ENCODE measurements around the gene ZFR2.

DNA sequence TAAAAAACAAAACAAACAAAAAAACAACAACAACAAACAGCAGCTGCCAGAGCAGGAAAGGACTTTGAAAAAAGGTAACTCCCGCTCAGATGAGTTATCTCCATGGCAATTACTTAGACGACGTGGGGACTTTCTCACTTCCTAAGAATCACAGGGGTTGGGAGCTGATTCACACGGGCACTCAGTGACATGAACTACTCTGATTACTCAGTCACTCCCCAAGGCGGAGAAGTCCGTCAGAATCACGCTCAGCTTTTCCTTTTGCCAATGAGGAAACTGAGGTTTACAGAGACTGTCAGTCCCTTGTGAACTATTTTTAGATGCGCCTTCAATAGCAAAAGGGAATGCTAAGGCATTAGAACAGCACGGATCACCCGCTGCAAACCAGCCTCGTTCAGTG, 50.4 kb downstream of the ZFR2 start:
- TF ChIP-seq, protein P1, sequence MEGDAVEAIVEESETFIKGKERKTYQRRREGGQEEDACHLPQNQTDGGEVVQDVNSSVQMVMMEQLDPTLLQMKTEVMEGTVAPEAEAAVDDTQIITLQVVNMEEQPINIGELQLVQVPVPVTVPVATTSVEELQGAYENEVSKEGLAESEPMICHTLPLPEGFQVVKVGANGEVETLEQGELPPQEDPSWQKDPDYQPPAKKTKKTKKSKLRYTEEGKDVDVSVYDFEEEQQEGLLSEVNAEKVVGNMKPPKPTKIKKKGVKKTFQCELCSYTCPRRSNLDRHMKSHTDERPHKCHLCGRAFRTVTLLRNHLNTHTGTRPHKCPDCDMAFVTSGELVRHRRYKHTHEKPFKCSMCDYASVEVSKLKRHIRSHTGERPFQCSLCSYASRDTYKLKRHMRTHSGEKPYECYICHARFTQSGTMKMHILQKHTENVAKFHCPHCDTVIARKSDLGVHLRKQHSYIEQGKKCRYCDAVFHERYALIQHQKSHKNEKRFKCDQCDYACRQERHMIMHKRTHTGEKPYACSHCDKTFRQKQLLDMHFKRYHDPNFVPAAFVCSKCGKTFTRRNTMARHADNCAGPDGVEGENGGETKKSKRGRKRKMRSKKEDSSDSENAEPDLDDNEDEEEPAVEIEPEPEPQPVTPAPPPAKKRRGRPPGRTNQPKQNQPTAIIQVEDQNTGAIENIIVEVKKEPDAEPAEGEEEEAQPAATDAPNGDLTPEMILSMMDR (IDR thresholded peaks at IDR 0.05; ENCODE audit: borderline replicate concordance, extremely low read depth, low read length, poor library complexity, severe bottlenecking): no peak
- no peak for TF ChIP-seq EZH2 (IDR thresholded peaks at IDR 0.05; ENCODE audit: borderline replicate concordance, low read depth, low read length, severe bottlenecking)

All from DND-41 (cell line).